Activated T-helper 2 cell treated with anti-CD3 and anti-CD28 coated beads, Interferon-gamma antibody, Interleukin-2, Interleukin-4, amounts not matched to agents 10 μg/mL and 5 μg/mL and 100 μg/mL, durations not matched to agents 14 hours and 24 hours and 36 hours (primary cell): Measurements from ENCODE around the gene PTBP1. TPM values are rescaled to one million over a fixed set of nuclear protein-coding genes. Genes with fewer than 3 reads are reported as not detected.
"Not testable (repeated sequence)": the region's sequence is repeated elsewhere in the genome, so short reads cannot be mapped to it uniquely, and the experiment has no call there.

Experiments
- DNase-seq: peaks from one replicate; pipeline ENCODE4 v3.0.0; 2021; ENCODE audit warnings: low spot score
- H3K27ac Mint-ChIP-seq: one replicate; pipeline ENCODE4 v1.8.0; 2021; ENCODE audit warnings: mixed read lengths
- H3K27me3 Mint-ChIP-seq: one replicate; pipeline ENCODE4 v1.8.0; 2021; ENCODE audit warnings: low read depth, mixed read lengths
- H3K36me3 Mint-ChIP-seq: one replicate; pipeline ENCODE4 v1.8.0; 2021; ENCODE audit warnings: low read depth, mixed read lengths
- H3K4me1 Mint-ChIP-seq: one replicate; pipeline ENCODE4 v1.8.0; 2021; ENCODE audit warnings: low read depth, mixed read lengths
- H3K4me3 Mint-ChIP-seq: one replicate; pipeline ENCODE4 v1.8.0; 2021; ENCODE audit warnings: low read depth, mild to moderate bottlenecking, moderate library complexity, mixed read lengths
- H3K9me3 Mint-ChIP-seq: one replicate; pipeline ENCODE4 v1.8.0; 2021; ENCODE audit warnings: mixed read lengths
- intact Hi-C: fragments of 100-400 bp; cut with micrococcal nuclease; formaldehyde crosslinking; loops from one replicate; pipeline ENCODE4 v1.15.1; 2023
- total RNA-seq: library from RNA; stranded (reverse); gene quantifications from 2 replicates; pipeline ENCODE4 v1.2.3, GENCODE V29; 2022

Gene PTBP1
- total RNA-seq, 1 donor from 2014 or later = 739 TPM

DNA sequence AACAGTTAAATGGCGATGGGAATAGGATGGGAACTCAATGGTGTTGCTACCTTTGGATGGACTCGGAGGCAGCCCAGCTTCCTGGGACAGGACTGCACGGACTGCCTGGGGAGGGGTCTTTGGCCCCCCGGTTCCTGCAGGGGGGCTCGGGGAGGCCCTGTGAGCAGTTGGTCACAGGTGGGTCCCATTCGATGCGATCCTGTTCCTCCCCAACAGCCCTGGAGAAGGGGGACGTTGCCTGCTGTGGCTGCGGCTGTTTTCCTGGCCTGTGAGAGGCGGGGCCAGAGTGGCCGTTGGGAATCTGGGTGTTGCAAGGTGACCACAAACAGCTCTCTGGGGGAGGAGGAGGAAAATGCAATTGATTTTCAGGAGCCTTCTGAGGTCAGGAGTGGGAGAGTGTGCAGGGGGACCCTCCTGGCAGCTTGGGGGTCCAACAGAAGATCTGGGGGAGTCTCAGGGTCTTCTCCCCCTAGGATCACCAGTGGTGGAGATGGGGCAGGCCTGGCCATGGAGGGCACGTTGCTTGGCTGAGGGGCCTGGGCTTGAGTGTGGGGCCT, 26.4 kb downstream of the PTBP1 start:
- Mint-ChIP-seq H3K27me3 (peaks cover 14% of the 10 kb centered on the region), H3K36me3 (no peaks in the 10 kb centered on the region), H3K27ac (no peak overlapping the region), H3K4me3 (no peak overlapping the region), H3K4me1 (no peaks in the 10 kb centered on the region), H3K9me3 (no peaks in the 10 kb centered on the region)
- no peak for DNase-seq
- intact Hi-C loops = no loop called here

DNA sequence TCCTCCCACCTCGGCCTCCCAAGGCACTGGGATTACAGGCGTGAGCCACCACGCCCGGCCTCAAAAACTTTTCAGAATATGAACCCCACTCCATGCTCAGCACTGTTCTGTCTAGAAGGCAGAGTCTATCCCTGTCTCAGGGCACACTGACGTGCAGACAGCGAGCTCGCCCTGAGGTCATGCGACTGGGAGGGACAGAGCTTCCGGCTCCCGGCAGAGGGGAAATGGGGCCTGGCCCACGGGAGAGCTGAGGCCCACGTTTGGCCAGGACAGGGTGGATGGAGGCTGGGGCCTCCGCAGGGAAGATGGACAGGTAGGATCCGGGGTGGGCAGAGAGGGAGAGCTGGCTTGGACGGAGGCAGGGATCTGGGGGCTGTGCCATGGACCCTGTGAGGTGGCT, 27.6 kb downstream of the PTBP1 start:
- Mint-ChIP-seq H3K4me1 (no peaks in the 10 kb centered on the region), H3K9me3 (no peaks in the 10 kb centered on the region), H3K27ac (no peak overlapping the region), H3K4me3 (no peak overlapping the region), H3K27me3 (peaks cover 13% of the 10 kb centered on the region), H3K36me3 (no peaks in the 10 kb centered on the region)
- DNase-seq = no peak
- intact Hi-C loops = no loop called here

DNA sequence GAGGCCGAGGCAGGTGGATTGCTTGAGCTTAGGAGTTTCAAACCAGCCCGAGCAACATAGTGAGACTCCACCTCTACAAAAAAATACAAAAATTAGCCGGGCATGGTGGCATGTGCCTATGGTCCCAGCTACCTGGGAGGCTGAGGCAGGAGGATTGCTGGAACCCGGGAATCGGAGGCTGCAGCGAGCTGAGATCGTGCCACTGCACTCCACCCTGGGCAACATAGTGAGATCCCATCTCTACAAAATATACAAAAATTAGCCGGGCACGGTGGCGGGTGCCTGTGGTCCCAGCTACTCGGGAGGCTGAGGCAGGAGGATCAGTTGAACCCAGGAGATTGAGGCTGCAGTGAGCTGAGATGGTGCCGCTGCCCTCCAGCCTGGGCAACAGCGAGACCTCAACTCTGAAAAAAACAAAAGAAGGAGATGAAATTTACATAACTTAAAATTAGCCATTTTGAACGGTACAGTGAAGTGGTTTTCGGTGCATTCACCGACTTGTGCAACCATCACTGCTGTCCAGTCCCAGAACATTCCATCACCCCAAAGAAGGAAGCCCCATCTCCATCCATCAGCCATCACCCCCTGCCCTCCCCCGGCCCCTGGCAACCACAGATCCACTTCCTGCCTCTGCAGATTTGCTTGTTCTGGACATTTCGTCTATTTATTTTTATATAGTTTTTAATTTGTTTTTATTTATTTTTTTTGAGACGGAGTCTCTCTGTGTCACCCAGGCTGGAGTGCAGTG, 28.8 kb downstream of the PTBP1 start:
- Mint-ChIP-seq H3K4me1 (no peaks in the 10 kb centered on the region), H3K27me3 (peaks cover 12% of the 10 kb centered on the region), H3K4me3 (no peak overlapping the region), H3K9me3 (no peaks in the 10 kb centered on the region), H3K36me3 (no peaks in the 10 kb centered on the region), H3K27ac (no peak overlapping the region)
- intact Hi-C loops = no loop called here
- DNase-seq = no peak

DNA sequence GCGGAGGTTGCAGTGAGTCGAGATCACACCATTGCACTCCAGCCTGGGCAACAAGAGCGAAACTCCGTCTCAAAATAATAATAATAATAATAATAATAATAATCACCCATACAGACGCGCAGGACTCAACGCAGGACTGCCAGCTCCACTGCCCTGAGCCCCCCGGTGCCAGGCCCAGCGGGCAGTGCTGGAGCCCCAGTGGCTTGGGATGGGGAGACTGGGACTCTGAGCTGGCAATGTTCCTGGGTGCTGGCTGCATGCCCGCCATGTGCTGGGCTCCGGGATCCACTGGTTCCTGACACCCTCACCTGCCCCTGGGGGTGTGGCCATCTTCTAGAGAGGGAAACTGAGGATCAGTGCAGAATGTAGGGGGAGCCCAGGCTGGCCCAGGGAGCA, 30.1 kb downstream of the PTBP1 start:
- no peak overlapping the region for H3K4me3 Mint-ChIP-seq
- H3K4me1 Mint-ChIP-seq = no peaks in the 10 kb centered on the region
- no peak overlapping the region for H3K27ac Mint-ChIP-seq
- no peak for DNase-seq
- H3K36me3 Mint-ChIP-seq = no peaks in the 10 kb centered on the region
- no peaks in the 10 kb centered on the region for H3K9me3 Mint-ChIP-seq
- H3K27me3 Mint-ChIP-seq = peaks cover 12% of the 10 kb centered on the region
- intact Hi-C loops = no loop called here

DNA sequence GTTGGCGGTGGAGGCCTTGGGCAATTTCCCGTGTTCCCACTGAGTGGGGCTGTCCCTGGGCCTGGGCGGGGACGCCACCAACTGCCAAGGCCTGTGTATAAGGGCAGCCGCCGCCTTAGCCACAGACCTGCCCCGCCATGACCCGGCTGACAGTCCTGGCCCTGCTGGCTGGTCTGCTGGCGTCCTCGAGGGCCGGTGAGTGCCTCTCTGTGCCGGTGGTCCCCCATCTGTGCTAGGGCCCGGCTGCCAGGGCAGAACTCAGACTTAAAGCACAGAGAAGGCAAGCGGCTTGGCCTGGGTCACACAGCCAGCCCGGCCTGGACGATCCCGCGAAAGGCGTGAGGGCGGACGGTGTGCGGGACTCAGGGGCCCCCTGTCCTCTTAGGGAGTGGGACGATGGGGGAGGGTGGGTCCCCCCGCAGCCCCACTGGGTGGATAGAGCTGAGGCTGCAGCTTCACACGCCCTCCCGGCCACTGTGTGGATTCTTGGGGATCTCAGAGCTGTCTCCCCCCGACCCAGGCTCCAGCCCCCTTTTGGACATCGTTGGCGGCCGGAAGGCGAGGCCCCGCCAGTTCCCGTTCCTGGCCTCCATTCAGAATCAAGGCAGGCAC, 30.6 kb downstream of the PTBP1 start, which contains the start of gene AZU1:
AZU1 (plus strand) TSS at position 128 of the 612 bp plus-strand sequence; CDS start at position 138, 10 bp downstream.
- DNase-seq = no peak
- Mint-ChIP-seq H3K4me3 (no peak within 1 kb of the TSS), H3K9me3 (no peaks in the 10 kb centered on the region), H3K27me3 (peaks cover 10% of the 10 kb centered on the region), H3K4me1 (no peaks in the 10 kb centered on the region), H3K27ac (no peak within 1 kb of the TSS), H3K36me3 (no peaks in the 10 kb centered on the region)
- intact Hi-C loops = no loop called here

DNA sequence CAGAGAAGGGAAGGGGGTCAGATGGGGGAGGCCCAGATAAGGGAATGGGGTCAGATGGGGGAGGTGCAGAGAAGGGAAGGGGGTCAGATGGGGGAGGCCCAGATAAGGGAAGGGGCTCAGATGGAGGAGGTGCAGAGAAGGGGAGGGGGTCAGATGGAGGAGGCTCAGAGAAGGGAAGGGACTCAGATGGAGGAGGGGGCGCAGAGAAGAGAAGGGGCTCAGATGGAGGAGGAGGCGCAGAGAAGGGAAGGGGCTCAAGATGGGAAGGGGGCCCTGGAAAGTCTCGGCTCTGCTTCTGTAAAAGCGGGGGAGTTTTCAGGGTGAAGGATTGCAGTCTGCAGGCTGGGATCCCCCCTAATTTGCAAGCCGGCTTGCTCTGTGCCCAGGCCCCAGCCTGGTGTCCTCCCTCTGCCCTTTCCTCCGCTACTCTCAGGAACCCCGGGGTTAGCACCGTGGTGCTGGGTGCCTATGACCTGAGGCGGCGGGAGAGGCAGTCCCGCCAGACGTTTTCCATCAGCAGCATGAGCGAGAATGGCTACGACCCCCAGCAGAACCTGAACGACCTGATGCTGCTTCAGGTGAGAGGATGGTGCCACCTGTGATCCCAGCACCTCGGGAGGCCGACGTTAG, 32.0 kb downstream of the PTBP1 start:
- no peak for DNase-seq
- Mint-ChIP-seq H3K36me3 (no peaks in the 10 kb centered on the region), H3K27me3 (peaks cover 2% of the 10 kb centered on the region), H3K27ac (no peak overlapping the region), H3K9me3 (no peaks in the 10 kb centered on the region), H3K4me3 (no peak overlapping the region), H3K4me1 (no peaks in the 10 kb centered on the region)
- intact Hi-C loops = no loop called here

DNA sequence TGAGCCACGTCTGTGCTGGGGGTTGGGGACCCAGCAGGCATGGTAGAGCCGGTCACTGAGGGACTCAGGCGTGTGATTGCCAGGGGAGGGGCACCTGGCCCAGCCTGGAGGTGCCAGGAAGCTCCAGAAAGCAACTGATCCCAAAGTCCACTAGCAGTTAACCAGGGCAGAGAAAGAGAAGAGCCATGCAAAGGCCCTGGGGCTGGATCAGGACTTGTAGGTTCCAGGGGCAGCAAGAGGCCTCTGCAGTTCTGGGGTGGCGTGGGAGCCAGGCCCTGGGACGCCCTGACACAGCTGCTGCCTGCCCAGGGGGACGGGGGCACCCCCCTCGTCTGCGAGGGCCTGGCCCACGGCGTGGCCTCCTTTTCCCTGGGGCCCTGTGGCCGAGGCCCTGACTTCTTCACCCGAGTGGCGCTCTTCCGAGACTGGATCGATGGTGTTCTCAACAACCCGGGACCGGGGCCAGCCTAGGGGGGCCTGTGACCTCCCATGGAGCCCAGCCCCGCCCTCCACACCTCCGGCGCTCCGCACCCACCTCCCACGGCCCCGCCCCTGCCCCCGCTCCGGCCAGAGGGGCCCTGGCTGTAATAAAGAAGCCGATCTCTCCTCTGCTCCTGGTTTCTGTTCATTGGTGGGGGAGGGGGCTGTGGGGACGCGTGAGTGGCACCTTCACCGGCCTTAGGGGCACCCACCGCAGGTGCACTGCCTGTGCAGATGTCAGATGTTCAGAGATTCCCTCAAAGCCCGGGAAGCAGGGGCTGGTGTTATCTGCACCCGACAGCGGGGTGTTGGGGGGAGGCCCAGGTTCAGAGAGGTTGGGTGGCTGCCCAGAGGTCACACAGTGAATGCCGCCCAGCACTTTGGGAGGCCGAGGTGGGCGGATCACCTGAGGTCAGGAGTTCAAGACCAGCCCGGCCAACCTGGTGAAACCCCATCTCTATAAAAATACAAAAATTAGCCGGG, 34.4 kb downstream of the PTBP1 start:
- Mint-ChIP-seq H3K27me3 (peaks cover 5% of the 10 kb centered on the region), H3K9me3 (no peaks in the 10 kb centered on the region)

DNA sequence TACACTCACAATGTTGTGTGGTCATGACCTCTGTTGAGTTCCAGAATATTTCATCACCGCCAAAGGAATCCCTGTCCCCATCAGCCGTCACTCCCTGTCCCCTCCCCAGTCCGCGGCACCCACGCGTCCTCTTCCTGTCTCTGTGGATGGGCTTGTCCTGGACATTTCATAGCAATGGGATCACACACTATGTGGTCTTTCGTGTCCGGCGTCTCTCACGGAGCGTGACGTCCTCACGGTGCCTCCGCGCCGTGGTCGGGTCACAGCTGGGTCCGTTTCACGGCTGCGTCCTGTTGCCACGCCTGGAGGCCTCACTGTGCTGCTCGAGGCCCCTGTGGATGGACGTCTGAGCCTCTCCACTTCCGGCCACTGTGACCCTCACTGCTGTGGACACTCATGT, 37.0 kb downstream of the PTBP1 start:
- intact Hi-C loops = loop anchor here (10.0 kb wide), 1 partner anchor 59 kb away; no protein-coding TSS in a partner anchor
- Mint-ChIP-seq H3K4me3 (no peak overlapping the region), H3K27ac (no peak overlapping the region), H3K9me3 (no peaks in the 10 kb centered on the region), H3K4me1 (peaks cover 3% of the 10 kb centered on the region), H3K36me3 (no peaks in the 10 kb centered on the region), H3K27me3 (peaks cover 8% of the 10 kb centered on the region)
- no peak for DNase-seq

More for the DNA sequence above, 34.4 kb downstream of the PTBP1 start:
- Mint-ChIP-seq H3K4me1 (peaks cover 3% of the 10 kb centered on the region), H3K27ac (no peak overlapping the region), H3K36me3 (no peaks in the 10 kb centered on the region), H3K4me3 (no peak overlapping the region)
- intact Hi-C loops = loop anchor here (10.0 kb wide), 1 partner anchor 57 kb away; no protein-coding TSS in a partner anchor
- no peak for DNase-seq

DNA sequence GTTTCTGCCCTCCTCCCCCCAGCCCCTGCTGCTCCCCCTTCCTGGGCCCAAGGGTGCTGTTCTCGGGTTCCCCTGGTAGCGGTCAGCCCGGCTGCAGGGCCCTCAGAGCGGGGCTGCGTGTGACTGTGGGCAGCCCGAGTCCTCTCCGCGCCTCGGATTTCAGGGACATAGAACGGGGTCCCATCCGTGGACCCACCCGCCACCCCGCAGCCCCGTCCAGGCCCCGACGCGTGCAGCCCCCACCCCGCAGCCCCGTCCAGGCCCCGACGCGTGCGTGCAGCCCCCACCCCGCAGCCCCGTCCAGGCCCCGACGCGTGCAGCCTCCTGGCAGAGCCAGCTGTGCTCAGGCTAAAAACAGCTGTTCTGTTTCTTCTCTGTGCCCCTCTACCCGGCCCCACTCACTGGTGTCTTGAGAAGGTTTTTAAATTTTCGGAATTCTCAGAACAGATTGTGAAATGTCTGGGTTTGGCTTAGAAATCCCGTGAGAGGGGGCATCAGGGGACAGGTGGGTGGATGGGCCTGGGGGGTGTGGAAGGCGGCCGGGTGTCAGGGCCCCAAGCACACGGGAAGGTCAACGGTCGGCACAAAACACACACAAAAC, 38.1 kb downstream of the PTBP1 start:
- Mint-ChIP-seq H3K27me3 (peaks cover 8% of the 10 kb centered on the region), H3K4me3 (no peak overlapping the region), H3K36me3 (no peaks in the 10 kb centered on the region), H3K27ac (no peak overlapping the region), H3K9me3 (no peaks in the 10 kb centered on the region), H3K4me1 (peaks cover 3% of the 10 kb centered on the region)
- no peak for DNase-seq
- intact Hi-C loops = loop anchor here (10.0 kb wide), 1 partner anchor 61 kb away; no protein-coding TSS in a partner anchor

DNA sequence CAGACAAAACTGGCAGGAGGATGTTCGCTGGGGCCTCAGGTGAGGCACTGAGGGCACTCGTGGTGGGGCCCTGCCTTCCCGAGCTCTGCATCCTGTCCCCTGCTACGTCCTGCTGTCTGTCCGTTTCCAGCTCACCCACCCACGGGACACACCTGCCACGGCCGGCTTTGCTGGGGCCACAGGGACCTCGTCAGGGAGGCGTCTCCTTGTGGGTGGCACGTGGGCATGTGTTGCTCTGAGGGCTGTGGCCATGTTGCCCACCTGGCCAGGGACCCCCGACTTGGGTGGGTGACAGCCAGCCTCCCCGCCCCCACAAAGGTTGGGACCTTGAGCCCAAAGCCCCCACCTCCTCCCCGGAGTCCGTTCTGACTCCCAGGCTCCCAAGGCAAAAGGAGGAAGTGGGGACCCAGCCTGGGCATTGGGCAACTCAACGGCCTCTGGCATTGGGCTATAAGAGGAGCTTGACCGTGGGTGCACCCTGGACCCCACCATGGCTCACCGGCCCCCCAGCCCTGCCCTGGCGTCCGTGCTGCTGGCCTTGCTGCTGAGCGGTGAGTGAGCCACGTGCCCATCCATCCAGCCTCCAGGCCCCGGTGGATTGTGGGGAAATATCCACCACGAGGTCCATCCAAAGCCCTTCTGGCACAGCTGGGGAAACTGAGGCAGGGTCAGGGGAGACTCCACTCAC, 43.4 kb downstream of the PTBP1 start, which contains the start of gene PRTN3:
PRTN3 (plus strand) TSS at position 481 of the 688 bp plus-strand sequence; CDS start at position 491, 10 bp downstream.
- H3K4me3 Mint-ChIP-seq = no peak within 1 kb of the TSS
- H3K27me3 Mint-ChIP-seq = peaks cover 19% of the 10 kb centered on the region
- no peak within 1 kb of the TSS for H3K27ac Mint-ChIP-seq
- H3K4me1 Mint-ChIP-seq = peaks cover 3% of the 10 kb centered on the region
- DNase-seq = no peak
- H3K9me3 Mint-ChIP-seq = no peaks in the 10 kb centered on the region
- intact Hi-C loops = no loop called here
- H3K36me3 Mint-ChIP-seq = no peaks in the 10 kb centered on the region

DNA sequence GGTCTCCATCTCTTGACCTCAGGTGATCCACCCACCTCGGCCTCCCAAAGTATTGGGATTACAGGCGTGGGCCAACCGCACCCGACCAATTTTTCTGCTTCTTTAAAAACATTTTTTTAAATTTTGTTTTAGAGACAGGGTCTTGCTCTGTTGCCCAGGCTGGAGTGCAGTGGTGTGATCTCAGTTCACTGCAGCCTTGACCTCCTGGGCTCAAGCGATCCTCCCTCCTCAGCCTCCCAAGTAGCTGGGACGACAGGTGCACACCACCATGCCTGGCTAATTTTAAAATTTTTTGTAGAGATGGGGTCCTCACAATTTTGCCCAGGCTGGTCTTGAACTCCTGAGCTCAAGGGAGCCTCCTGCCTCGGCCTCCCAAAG, 45.5 kb downstream of the PTBP1 start:
- H3K36me3 Mint-ChIP-seq, H3K27ac Mint-ChIP-seq, H3K4me1 Mint-ChIP-seq, H3K4me3 Mint-ChIP-seq, intact Hi-C loops, DNase-seq, H3K9me3 Mint-ChIP-seq: not testable (repeated sequence)
- peaks cover 16% of the 10 kb centered on the region for H3K27me3 Mint-ChIP-seq
